WTC11 (cell line): ENCODE data around the gene INPP4B. TPM values are rescaled to one million over a fixed set of nuclear protein-coding genes. Genes with fewer than 3 reads are reported as not detected.

Source experiments
- ATAC-seq: fragments of 200-7000 bp; cut with Tn5 transposase; 2 replicates; pipeline ENCODE4 v1.10.0; 2021; ENCODE audit warnings: mild to moderate bottlenecking, moderate library complexity
- CTCF ChIA-PET: fragments of 300-600 bp; sonication (Branson Sonifier 250); formaldehyde crosslinking; loops from one replicate; lab custom pipeline; 2021; ENCODE audit warnings: antibody characterized with exemption; lab: Charles Lee
- POLR2A ChIA-PET: fragments of 350-600 bp; sonication (Branson Sonifier 250); formaldehyde crosslinking; loops from one replicate; lab custom pipeline; 2021; ENCODE audit warnings: antibody characterized with exemption; lab: Charles Lee
- DNase-seq: peaks from one replicate; pipeline ENCODE4 v3.0.0; 2021; ENCODE audit warnings: low spot score
- H3K27ac Mint-ChIP-seq: 2 replicates; pipeline ENCODE4 v1.8.0; 2021; ENCODE audit warnings: mixed read lengths
- H3K27me3 Mint-ChIP-seq: 2 replicates; pipeline ENCODE4 v1.8.0; 2021; ENCODE audit warnings: low read depth, mild to moderate bottlenecking, moderate library complexity, mixed read lengths
- H3K36me3 Mint-ChIP-seq: 2 replicates; pipeline ENCODE4 v1.8.0; 2021; ENCODE audit warnings: mixed read lengths
- H3K4me1 Mint-ChIP-seq: 2 replicates; pipeline ENCODE4 v1.8.0; 2022; ENCODE audit warnings: mixed read lengths
- H3K4me3 Mint-ChIP-seq: 2 replicates; pipeline ENCODE4 v1.8.0; 2021; ENCODE audit warnings: mild to moderate bottlenecking, moderate library complexity, mixed read lengths
- H3K9me3 Mint-ChIP-seq: 2 replicates; pipeline ENCODE4 v1.8.0; 2021; ENCODE audit warnings: mixed read lengths
- CBFB ChIP-seq: sonication (generic); formaldehyde crosslinking; IDR thresholded peaks from 2 replicates; pipeline ENCODE4 v1.8.1; 2022; ENCODE audit warnings: mild to moderate bottlenecking, low read depth, missing genetic modification reagents
- CREM ChIP-seq: sonication (generic); formaldehyde crosslinking; IDR thresholded peaks from 2 replicates; pipeline ENCODE4 v1.8.1; 2022; ENCODE audit warnings: mild to moderate bottlenecking, missing genetic modification reagents, moderate library complexity
- FOXJ3 ChIP-seq: sonication (generic); formaldehyde crosslinking; IDR thresholded peaks from 2 replicates; pipeline ENCODE4 v1.9.0; 2021; ENCODE audit warnings: missing genetic modification reagents, mild to moderate bottlenecking, borderline replicate concordance
- JUN ChIP-seq: sonication (generic); formaldehyde crosslinking; IDR thresholded peaks from 2 replicates; pipeline ENCODE4 v1.8.0; 2023; ENCODE audit warnings: mild to moderate bottlenecking, missing genetic modification reagents
- KAT7 ChIP-seq: sonication (generic); formaldehyde crosslinking; IDR thresholded peaks from 2 replicates; pipeline ENCODE4 v1.8.1; 2023; ENCODE audit warnings: missing genetic modification reagents, mild to moderate bottlenecking, borderline replicate concordance
- NFATC4 ChIP-seq: fragments of 250-450 bp; sonication (Bioruptor Pico); IDR thresholded peaks from 2 replicates; pipeline ENCODE4 v1.9.0; 2021; ENCODE audit warnings: mild to moderate bottlenecking
- NFE2L1 ChIP-seq: sonication (generic); formaldehyde crosslinking; IDR thresholded peaks from 2 replicates; pipeline ENCODE4 v1.8.1; 2023; ENCODE audit warnings: missing genetic modification reagents
- NFYB ChIP-seq: sonication (generic); formaldehyde crosslinking; conservative IDR thresholded peaks from 2 replicates; pipeline ENCODE4 v1.8.0; 2022; ENCODE audit warnings: low read depth, missing genetic modification reagents
- NR3C1 ChIP-seq: sonication (generic); formaldehyde crosslinking; conservative IDR thresholded peaks from 2 replicates; pipeline ENCODE4 v1.8.1; 2023; ENCODE audit warnings: low read depth, mild to moderate bottlenecking, missing genetic modification reagents
- RORB ChIP-seq: fragments of 250-450 bp; sonication (Bioruptor Pico); IDR thresholded peaks from 2 replicates; pipeline ENCODE4 v1.9.0; 2021; ENCODE audit warnings: mild to moderate bottlenecking
- TCF7 ChIP-seq: sonication (generic); formaldehyde crosslinking; IDR thresholded peaks from 2 replicates; pipeline ENCODE4 v1.8.0; 2022; ENCODE audit warnings: mild to moderate bottlenecking, low read depth, missing genetic modification reagents, moderate library complexity
- TEAD4 ChIP-seq: sonication (generic); formaldehyde crosslinking; IDR thresholded peaks from 2 replicates; pipeline ENCODE4 v1.8.0; 2022; ENCODE audit warnings: mild to moderate bottlenecking, missing genetic modification reagents
- ZBTB21 ChIP-seq: sonication (generic); formaldehyde crosslinking; IDR thresholded peaks from 2 replicates; pipeline ENCODE4 v1.8.1; 2023; ENCODE audit warnings: mild to moderate bottlenecking, missing genetic modification reagents, borderline replicate concordance
- ZNF138 ChIP-seq: sonication (generic); formaldehyde crosslinking; conservative IDR thresholded peaks from 2 replicates; pipeline ENCODE4 v1.8.1; 2022; ENCODE audit warnings: mild to moderate bottlenecking, moderate library complexity, missing genetic modification reagents
- ZNF317 ChIP-seq: sonication (generic); formaldehyde crosslinking; IDR thresholded peaks from 2 replicates; pipeline ENCODE4 v1.8.1; 2023; ENCODE audit warnings: low read depth, mild to moderate bottlenecking, moderate library complexity, missing genetic modification reagents, borderline replicate concordance
- total RNA-seq: library from RNA; stranded (reverse); gene quantifications from 3 replicates; pipeline ENCODE4 v1.2.3, GENCODE V29; 2021
- TF ChIP-seq, protein P1 (sequence below): sonication (generic); formaldehyde crosslinking; IDR thresholded peaks from 2 replicates; pipeline ENCODE4 v1.8.1; 2022; ENCODE audit warnings: low read depth, mild to moderate bottlenecking, moderate library complexity, missing genetic modification reagents, borderline replicate concordance
- TF ChIP-seq, protein P2 (sequence below): sonication (generic); formaldehyde crosslinking; IDR thresholded peaks from 2 replicates; pipeline ENCODE4 v1.8.1; 2022; ENCODE audit warnings: missing genetic modification reagents, borderline replicate concordance
- TF ChIP-seq, protein P3 (sequence below): fragments of 250-450 bp; sonication (Bioruptor Pico); IDR thresholded peaks from 2 replicates; pipeline ENCODE4 v1.9.0; 2021; ENCODE audit warnings: moderate library complexity, mild to moderate bottlenecking, inconsistent platforms, borderline replicate concordance
- TF ChIP-seq, protein P4 (sequence below): fragments of 200-600 bp; IDR thresholded peaks from 2 replicates; pipeline ENCODE4 v1.8.0; 2022; ENCODE audit warnings: antibody characterized with exemption
- TF ChIP-seq, protein P5 (sequence below): fragments of 250-450 bp; sonication (Bioruptor Pico); IDR thresholded peaks from 2 replicates; pipeline ENCODE4 v1.9.0; 2021; ENCODE audit warnings: mild to moderate bottlenecking
- TF ChIP-seq, protein P6 (sequence below): sonication (generic); formaldehyde crosslinking; conservative IDR thresholded peaks from 2 replicates; pipeline ENCODE4 v1.8.1; 2022; ENCODE audit warnings: mild to moderate bottlenecking, missing genetic modification reagents
- TF ChIP-seq, protein P7 (sequence below): sonication (generic); formaldehyde crosslinking; IDR thresholded peaks from 2 replicates; pipeline ENCODE4 v1.8.0; 2022; ENCODE audit warnings: mild to moderate bottlenecking, missing genetic modification reagents
- TF ChIP-seq, protein P8 (sequence below): sonication (generic); formaldehyde crosslinking; IDR thresholded peaks from 2 replicates; pipeline ENCODE4 v1.8.0; 2022; ENCODE audit warnings: mild to moderate bottlenecking, missing genetic modification reagents

The INPP4B gene
- total RNA-seq, 1 experiment from 2014 or later: 0.92 TPM

DNA sequence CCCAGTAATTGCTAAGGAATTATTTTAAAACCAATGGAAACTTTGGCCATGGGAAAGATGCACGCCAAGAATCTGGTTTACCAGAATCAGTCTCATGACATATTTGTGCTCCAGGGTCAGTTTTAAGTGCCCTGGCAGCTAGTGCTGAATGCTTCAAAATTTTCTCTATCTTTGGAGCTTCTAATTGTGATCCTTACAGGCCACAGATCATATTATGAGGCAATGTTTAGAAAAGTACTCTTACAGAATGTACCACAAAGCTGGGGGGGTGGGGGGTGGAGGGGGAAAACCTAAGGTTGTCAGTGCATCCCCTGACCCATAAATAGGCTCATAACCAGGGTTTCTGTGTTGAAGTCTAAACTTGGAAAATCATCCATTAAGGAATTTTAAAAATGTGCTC, 514.5 kb downstream of the INPP4B start:
- no peaks in the 10 kb centered on the region for H3K36me3 Mint-ChIP-seq
- CTCF ChIA-PET: no interaction called here
- POLR2A ChIA-PET: no interaction called here
- H3K9me3 Mint-ChIP-seq: peaks cover 12% of the 10 kb centered on the region
- no peaks in the 10 kb centered on the region; the same call in 1 of the 2 replicates for H3K4me1 Mint-ChIP-seq
- DNase-seq: no peak
- no peak overlapping the region for H3K4me3 Mint-ChIP-seq
- TF ChIP-seq ZBTB21 (CRISPR knock-in tag) (no peak), NFYB (CRISPR knock-in tag) (no peak), FOXJ3 (CRISPR knock-in tag) (no peak), KAT7 (CRISPR knock-in tag) (no peak), CBFB (CRISPR knock-in tag) (no peak)
- TF ChIP-seq, protein P1, sequence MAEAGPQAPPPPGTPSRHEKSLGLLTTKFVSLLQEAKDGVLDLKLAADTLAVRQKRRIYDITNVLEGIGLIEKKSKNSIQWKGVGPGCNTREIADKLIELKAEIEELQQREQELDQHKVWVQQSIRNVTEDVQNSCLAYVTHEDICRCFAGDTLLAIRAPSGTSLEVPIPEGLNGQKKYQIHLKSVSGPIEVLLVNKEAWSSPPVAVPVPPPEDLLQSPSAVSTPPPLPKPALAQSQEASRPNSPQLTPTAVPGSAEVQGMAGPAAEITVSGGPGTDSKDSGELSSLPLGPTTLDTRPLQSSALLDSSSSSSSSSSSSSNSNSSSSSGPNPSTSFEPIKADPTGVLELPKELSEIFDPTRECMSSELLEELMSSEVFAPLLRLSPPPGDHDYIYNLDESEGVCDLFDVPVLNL (CRISPR knock-in tag): no peak
- TF ChIP-seq, all 79 proteins: peak for 0
- H3K27ac Mint-ChIP-seq: no peak overlapping the region
- no peaks in the 10 kb centered on the region for H3K27me3 Mint-ChIP-seq
- no peak for ATAC-seq

DNA sequence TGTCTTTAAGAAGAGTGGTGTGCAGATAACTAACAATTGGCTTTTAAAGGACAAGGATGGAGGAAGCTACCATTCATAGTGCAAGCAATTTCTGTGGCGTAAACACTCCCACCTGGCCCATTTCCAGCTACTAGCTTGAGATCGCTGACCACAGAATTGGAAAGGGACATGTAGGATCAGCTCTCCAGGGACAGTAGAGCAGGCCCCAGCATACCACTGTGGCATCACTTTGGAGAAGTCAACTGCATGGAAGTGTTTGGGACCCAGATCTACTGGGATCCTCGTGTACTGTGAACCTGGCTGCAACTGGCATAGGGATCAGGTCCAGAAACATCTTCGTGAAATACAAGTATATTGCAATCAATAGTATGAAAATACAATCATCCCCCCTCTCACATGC, 515.0 kb downstream of the INPP4B start:
- no peak for DNase-seq
- Mint-ChIP-seq H3K4me1 (peaks cover 3% of the 10 kb centered on the region; the same call in 1 of the 2 replicates), H3K36me3 (no peaks in the 10 kb centered on the region), H3K27me3 (no peaks in the 10 kb centered on the region), H3K9me3 (peaks cover 9% of the 10 kb centered on the region), H3K4me3 (no peak overlapping the region), H3K27ac (no peak overlapping the region)
- no peak for ATAC-seq
- CTCF ChIA-PET: no interaction called here
- TF ChIP-seq ZNF138 (CRISPR knock-in tag) (no peak), ZNF317 (CRISPR knock-in tag) (no peak), NFE2L1 (CRISPR knock-in tag) (no peak), TEAD4 (CRISPR knock-in tag) (no peak), CREM (CRISPR knock-in tag) (no peak), RORB (CRISPR knock-in tag) (no peak), NR3C1 (CRISPR knock-in tag) (no peak), JUN (CRISPR knock-in tag) (no peak), KAT7 (CRISPR knock-in tag) (no peak), NFATC4 (CRISPR knock-in tag) (no peak), TCF7 (CRISPR knock-in tag) (no peak)
- TF ChIP-seq, protein P2, sequence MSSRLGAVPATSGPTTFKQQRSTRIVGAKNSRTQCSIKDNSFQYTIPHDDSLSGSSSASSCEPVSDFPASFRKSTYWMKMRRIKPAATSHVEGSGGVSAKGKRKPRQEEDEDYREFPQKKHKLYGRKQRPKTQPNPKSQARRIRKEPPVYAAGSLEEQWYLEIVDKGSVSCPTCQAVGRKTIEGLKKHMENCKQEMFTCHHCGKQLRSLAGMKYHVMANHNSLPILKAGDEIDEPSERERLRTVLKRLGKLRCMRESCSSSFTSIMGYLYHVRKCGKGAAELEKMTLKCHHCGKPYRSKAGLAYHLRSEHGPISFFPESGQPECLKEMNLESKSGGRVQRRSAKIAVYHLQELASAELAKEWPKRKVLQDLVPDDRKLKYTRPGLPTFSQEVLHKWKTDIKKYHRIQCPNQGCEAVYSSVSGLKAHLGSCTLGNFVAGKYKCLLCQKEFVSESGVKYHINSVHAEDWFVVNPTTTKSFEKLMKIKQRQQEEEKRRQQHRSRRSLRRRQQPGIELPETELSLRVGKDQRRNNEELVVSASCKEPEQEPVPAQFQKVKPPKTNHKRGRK (CRISPR knock-in tag): no peak
- TF ChIP-seq, protein P3, sequence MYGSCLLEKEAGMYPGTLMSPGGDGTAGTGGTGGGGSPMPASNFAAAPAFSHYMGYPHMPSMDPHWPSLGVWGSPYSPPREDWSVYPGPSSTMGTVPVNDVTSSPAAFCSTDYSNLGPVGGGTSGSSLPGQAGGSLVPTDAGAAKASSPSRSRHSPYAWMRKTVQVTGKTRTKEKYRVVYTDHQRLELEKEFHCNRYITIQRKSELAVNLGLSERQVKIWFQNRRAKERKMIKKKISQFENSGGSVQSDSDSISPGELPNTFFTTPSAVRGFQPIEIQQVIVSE (CRISPR knock-in tag): no peak
- TF ChIP-seq, protein P4, sequence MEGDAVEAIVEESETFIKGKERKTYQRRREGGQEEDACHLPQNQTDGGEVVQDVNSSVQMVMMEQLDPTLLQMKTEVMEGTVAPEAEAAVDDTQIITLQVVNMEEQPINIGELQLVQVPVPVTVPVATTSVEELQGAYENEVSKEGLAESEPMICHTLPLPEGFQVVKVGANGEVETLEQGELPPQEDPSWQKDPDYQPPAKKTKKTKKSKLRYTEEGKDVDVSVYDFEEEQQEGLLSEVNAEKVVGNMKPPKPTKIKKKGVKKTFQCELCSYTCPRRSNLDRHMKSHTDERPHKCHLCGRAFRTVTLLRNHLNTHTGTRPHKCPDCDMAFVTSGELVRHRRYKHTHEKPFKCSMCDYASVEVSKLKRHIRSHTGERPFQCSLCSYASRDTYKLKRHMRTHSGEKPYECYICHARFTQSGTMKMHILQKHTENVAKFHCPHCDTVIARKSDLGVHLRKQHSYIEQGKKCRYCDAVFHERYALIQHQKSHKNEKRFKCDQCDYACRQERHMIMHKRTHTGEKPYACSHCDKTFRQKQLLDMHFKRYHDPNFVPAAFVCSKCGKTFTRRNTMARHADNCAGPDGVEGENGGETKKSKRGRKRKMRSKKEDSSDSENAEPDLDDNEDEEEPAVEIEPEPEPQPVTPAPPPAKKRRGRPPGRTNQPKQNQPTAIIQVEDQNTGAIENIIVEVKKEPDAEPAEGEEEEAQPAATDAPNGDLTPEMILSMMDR: no peak
- TF ChIP-seq, protein P5, sequence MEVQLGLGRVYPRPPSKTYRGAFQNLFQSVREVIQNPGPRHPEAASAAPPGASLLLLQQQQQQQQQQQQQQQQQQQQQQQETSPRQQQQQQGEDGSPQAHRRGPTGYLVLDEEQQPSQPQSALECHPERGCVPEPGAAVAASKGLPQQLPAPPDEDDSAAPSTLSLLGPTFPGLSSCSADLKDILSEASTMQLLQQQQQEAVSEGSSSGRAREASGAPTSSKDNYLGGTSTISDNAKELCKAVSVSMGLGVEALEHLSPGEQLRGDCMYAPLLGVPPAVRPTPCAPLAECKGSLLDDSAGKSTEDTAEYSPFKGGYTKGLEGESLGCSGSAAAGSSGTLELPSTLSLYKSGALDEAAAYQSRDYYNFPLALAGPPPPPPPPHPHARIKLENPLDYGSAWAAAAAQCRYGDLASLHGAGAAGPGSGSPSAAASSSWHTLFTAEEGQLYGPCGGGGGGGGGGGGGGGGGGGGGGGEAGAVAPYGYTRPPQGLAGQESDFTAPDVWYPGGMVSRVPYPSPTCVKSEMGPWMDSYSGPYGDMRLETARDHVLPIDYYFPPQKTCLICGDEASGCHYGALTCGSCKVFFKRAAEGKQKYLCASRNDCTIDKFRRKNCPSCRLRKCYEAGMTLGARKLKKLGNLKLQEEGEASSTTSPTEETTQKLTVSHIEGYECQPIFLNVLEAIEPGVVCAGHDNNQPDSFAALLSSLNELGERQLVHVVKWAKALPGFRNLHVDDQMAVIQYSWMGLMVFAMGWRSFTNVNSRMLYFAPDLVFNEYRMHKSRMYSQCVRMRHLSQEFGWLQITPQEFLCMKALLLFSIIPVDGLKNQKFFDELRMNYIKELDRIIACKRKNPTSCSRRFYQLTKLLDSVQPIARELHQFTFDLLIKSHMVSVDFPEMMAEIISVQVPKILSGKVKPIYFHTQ (CRISPR knock-in tag): no peak
- TF ChIP-seq, protein P6, sequence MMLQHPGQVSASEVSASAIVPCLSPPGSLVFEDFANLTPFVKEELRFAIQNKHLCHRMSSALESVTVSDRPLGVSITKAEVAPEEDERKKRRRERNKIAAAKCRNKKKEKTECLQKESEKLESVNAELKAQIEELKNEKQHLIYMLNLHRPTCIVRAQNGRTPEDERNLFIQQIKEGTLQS (CRISPR knock-in tag): no peak
- TF ChIP-seq, protein P7, sequence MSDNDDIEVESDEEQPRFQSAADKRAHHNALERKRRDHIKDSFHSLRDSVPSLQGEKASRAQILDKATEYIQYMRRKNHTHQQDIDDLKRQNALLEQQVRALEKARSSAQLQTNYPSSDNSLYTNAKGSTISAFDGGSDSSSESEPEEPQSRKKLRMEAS: no peak
- TF ChIP-seq, protein P8, sequence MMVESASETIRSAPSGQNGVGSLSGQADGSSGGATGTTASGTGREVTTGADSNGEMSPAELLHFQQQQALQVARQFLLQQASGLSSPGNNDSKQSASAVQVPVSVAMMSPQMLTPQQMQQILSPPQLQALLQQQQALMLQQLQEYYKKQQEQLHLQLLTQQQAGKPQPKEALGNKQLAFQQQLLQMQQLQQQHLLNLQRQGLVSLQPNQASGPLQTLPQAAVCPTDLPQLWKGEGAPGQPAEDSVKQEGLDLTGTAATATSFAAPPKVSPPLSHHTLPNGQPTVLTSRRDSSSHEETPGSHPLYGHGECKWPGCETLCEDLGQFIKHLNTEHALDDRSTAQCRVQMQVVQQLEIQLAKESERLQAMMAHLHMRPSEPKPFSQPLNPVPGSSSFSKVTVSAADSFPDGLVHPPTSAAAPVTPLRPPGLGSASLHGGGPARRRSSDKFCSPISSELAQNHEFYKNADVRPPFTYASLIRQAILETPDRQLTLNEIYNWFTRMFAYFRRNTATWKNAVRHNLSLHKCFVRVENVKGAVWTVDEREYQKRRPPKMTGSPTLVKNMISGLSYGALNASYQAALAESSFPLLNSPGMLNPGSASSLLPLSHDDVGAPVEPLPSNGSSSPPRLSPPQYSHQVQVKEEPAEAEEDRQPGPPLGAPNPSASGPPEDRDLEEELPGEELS (CRISPR knock-in tag): no peak
- POLR2A ChIA-PET: no interaction called here
